Ovary (tissue), 3 donors: Measurements from ENCODE around the gene TULP4.

Experiments
- EP300 ChIP-seq: sonication (generic); formaldehyde crosslinking; IDR thresholded peaks from one replicate; pipeline ENCODE4 v1.6.1; 2017; ENCODE audit warnings: antibody characterized with exemption
- POLR2A ChIP-seq: fragments of 450-650 bp; IDR thresholded peaks from one replicate; pipeline ENCODE4 v1.6.1; 2017; ENCODE audit warnings: antibody characterized with exemption, mild to moderate bottlenecking, moderate library complexity
- TF ChIP-seq, protein P1 (sequence below), 3 donors: fragments of 450-650 bp in 2 of 3; fragments of 200-600 bp in 1 of 3; IDR thresholded peaks; one replicate each; pipeline versions ENCODE4 v1.5.1 to v1.8.0; 2016 to 2022; ENCODE audit warnings: antibody characterized with exemption in 3 of 3, mild to moderate bottlenecking in 1 of 3
- donor health status: DM: no; HTN: no; CAD: no.

DNA sequence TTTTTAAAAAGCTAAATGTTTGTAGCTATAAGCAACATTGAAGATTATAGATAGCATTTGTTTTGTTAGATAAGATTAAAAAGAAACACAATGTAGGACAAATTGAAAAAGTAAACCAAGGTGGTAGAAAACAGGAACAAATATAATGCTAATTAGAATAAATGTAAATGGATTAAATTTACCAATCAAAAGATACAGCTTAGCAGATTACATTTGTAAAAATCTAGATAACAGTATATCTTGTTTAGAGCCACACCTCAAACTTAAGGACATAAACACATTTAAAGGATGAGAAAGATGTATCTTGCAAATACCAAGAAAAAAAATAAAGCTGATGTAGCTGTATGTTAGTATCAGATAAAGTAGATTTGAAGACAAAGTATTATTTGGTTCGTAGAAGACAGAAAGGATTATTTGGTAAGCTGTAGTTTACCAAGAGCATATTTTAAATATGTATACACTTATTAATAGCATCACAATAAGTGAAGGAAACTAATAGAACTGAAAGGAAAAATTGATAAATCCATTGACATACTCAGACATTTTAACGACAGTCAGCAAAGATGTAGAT, 107.2 kb downstream of the TULP4 start:
- TF ChIP-seq, protein P1, sequence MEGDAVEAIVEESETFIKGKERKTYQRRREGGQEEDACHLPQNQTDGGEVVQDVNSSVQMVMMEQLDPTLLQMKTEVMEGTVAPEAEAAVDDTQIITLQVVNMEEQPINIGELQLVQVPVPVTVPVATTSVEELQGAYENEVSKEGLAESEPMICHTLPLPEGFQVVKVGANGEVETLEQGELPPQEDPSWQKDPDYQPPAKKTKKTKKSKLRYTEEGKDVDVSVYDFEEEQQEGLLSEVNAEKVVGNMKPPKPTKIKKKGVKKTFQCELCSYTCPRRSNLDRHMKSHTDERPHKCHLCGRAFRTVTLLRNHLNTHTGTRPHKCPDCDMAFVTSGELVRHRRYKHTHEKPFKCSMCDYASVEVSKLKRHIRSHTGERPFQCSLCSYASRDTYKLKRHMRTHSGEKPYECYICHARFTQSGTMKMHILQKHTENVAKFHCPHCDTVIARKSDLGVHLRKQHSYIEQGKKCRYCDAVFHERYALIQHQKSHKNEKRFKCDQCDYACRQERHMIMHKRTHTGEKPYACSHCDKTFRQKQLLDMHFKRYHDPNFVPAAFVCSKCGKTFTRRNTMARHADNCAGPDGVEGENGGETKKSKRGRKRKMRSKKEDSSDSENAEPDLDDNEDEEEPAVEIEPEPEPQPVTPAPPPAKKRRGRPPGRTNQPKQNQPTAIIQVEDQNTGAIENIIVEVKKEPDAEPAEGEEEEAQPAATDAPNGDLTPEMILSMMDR (IDR thresholded peaks at IDR 0.05), result no peak
- no peak for TF ChIP-seq POLR2A
- TF ChIP-seq EP300, result no peak
